OCI-LY7 (cell line): ENCODE measurements around the gene TFE3.

Experiments used
- EZH2phosphoT487 ChIP-seq: fragments of 200-600 bp; sonication (generic); IDR thresholded peaks from 2 replicates; pipeline ENCODE4 v1.6.1; 2018; ENCODE audit warnings: low read depth, borderline replicate concordance, mild to moderate bottlenecking, mixed run types, antibody characterized with exemption, low read length, moderate library complexity, mixed read lengths
- TF ChIP-seq, protein P1 (sequence below): fragments of 200-600 bp; sonication (generic); conservative IDR thresholded peaks from 2 replicates; pipeline ENCODE4 v1.5.1; 2014; ENCODE audit warnings: mild to moderate bottlenecking, antibody characterized with exemption, low read length, moderate library complexity, mixed read lengths

DNA sequence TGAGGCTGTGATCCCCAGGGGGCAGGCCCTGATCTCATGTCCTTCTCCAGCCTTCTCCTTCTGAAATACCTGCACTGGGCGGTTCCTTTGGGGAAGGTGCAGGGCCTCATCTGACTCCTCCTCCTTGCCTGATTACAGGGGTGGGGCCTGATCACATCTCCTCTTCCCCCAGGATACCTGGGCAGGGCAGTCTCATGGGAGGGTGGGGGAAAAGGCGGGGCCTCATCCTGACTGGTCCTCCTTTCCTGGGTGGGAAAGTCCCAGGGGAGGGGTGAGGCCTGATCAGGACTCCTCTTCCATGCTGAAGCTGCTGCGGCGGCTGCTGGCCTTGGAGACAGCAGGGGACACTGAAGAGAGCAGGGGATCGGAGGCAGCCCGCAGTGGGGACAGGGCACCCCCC is 13.3 kb downstream of the TFE3 start:
- TF ChIP-seq, protein P1, sequence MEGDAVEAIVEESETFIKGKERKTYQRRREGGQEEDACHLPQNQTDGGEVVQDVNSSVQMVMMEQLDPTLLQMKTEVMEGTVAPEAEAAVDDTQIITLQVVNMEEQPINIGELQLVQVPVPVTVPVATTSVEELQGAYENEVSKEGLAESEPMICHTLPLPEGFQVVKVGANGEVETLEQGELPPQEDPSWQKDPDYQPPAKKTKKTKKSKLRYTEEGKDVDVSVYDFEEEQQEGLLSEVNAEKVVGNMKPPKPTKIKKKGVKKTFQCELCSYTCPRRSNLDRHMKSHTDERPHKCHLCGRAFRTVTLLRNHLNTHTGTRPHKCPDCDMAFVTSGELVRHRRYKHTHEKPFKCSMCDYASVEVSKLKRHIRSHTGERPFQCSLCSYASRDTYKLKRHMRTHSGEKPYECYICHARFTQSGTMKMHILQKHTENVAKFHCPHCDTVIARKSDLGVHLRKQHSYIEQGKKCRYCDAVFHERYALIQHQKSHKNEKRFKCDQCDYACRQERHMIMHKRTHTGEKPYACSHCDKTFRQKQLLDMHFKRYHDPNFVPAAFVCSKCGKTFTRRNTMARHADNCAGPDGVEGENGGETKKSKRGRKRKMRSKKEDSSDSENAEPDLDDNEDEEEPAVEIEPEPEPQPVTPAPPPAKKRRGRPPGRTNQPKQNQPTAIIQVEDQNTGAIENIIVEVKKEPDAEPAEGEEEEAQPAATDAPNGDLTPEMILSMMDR: no peak
- TF ChIP-seq EZH2phosphoT487: no peak
